HG03280 (cell line): ENCODE results near the gene ANLN.
"Not testable (repeated sequence)": the region's sequence is repeated elsewhere in the genome, so short reads cannot be mapped to it uniquely, and the experiment has no call there.

Experiments
- ATAC-seq: cut with Tn5 transposase; IDR thresholded peaks from one replicate; pipeline ENCODE4 v1.9.1; 2021; ENCODE audit warnings: mild to moderate bottlenecking, moderate library complexity; ENCODE audit not compliant: unreplicated experiment

ANLN gene

GRCh38 chr7:36460811-36461429 is 71.3 kb downstream of the ANLN start:
- ATAC-seq, result no peak

DNA sequence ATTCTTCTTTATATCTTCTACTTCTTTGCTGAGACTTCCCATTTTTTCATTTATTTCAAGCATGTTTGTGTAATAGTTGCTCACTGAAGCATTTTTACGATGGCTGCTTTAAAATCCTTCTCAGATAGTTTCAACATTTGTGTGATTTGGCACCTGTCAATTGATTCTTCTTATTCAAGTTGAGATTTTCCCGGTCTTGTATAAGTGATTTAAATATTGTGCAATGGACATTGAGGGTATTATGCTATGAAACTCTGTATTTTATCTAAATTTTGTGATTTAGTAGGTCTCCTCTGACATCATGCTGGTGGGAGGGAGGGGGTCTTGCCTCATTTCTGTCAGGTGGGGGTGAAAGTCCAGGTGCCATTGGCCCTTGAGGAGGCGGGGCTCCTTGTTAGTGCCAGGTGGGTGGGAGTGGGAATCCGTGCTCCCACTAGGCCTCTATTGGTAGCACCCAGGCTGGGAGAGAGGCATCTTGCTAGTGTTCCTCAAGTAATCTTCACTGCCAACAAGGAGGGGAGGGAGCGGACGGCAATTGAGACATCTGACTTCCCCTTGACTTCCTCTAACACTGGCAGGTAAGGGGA is 73.0 kb downstream of the ANLN start:
- no peak for ATAC-seq

- no peak for ATAC-seq
Measured at GRCh38 chr7:36464271-36464670, 74.6 kb downstream of the ANLN start.

- ATAC-seq, result not testable (repeated sequence)
Measured at GRCh38 chr7:36466001-36466400, 76.3 kb downstream of the ANLN start.

DNA sequence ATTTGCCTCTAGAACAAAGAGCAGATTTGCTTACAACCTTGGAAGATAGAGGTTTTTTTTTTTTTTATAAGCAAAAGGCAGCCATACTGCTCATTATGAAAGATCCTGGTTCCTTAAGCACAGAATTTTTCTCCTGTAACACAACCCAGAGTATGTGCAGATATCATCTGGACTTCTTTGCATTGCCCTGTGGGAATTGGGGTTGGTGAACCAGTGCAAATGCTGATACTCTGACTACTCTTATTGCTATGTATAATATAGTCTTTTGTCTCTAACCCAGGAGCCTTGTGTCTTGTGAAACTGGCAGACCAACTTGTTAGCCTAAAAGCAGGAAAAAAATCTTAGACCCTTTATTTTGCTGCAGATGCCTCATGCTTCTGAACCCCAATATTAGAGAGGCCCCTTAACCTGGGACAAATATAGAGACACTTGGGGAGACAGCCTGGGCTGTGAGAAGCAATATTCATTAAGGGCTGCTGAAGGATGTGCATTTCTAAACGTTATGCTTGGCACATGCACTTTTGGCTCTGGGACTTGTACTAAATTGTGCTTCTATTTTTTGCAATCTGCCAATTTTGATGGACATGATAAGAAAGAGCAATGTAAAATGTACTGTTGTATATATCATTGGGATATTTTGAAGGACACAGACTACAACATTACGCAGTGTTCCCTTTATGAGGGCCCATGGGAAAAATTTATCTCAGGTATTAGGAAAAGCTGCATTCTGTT is 78.9 kb downstream of the ANLN start:
- ATAC-seq, result no peak

GRCh38 chr7:36469236-36469635 is 79.6 kb downstream of the ANLN start:
- ATAC-seq, result no peak

GRCh38 chr7:36472141-36472729 is 82.6 kb downstream of the ANLN start:
- no peak for ATAC-seq

DNA sequence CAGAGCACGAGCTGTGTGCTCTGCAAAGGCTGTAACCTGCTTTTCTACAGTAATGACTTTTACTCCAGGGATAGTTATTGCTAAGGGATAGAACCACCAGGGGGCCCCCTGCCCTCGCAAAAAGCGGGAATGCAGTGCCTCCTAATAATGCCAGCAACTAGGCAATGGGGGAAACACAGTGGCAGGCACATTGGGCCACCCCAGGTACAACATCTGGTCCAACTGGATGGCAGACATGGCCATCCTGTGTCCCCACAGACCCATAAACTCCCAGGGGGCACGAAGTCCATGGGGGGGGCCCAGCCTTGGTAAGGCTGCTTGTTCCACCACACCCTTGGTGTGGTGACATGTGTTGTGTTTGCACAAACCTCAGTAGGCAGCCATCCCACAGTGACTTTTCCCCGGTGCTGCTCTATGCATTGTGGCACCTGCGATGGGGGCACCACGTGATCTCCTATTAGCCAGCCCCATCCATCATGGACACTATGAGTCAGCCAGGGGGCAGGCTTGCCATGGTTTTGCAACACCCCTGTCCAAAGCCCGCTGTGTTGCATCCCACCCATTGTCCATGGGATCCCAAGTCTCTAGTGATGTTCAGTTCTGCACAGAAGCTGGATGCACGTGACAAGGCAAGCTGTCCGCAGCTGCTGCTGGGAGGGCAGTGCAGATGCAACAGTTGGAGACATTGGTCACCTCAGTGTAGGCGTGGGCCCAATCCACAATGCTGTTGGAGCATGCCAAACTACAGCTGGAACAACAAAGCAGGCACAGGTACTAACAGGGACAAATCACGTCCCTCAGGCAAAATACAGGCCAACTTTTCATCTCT is 84.0 kb downstream of the ANLN start:
- no peak for ATAC-seq

DNA sequence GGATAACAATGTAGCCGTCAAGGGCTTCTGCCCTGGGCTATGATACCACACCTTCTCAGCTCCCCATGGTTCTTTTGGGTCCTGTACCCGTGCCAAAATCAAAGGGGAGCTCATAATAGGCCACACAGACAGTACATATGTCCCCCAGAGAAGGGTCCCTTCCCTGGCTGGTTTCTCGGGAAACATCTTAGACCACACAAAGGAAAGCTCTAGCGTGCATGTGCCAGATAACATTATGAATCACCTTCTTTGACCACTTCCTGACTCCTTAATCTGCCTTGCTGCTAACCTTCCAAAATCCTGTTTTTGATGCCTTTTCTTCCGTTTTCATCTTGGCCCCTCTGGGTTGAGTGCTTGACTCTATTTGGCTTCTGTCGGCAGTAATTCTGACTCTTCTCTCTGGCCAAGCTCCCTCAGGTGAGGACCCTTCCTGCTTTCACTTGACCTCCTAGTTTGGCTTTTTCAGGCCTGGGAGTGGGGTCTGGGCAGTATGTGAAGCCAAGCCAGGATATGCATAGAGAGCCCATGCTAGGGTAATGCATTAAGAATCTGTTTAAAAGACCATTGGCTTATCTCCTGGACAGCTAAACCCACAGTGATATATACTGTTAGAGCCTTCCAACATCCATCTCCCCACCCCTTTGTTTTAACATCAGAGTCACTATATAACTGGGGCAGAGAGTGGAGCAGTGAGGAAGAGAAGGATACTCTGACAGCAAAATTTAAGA is 84.8 kb downstream of the ANLN start:
- ATAC-seq, result no peak

DNA sequence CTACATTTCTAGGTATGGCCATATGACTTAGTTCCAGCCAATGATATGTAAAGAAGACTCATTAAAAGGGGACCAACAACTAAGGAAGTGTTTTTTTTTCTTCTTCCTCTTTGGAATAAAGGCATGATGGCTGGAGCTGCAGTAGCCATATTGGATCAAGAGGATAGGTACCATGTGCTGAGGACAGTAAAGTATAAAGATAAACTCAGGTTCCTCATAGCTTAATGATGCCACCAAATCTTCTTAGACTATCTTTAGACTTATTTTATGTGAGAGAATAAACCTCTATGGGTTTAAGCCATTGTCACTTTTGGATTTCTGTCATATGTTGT is 85.3 kb downstream of the ANLN start:
- no peak for ATAC-seq

- ATAC-seq, result no peak
Measured at GRCh38 chr7:36475381-36475780, 85.7 kb downstream of the ANLN start.

DNA sequence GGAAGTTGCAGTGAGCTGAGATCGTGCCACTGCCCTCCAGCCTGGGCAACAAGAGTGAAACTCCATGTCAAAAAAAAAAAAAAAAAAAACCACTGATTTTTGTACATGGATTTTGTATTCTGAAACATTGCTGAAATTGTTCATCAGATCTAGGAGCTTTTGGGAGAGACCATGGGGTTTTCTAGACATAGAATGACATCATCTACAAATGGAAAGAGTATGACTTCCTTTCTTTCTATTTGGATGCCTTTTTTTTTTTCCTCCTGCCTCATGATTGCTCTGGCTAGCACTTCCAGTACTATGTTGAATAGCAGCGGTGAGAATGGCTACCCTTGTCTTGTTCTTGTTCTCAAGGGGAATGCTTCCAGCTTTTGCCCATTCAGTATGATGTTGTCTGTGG is 89.1 kb downstream of the ANLN start:
- no peak for ATAC-seq

GRCh38 chr7:36483853-36484252 is 94.2 kb downstream of the ANLN start:
- ATAC-seq, result not testable (repeated sequence)

DNA sequence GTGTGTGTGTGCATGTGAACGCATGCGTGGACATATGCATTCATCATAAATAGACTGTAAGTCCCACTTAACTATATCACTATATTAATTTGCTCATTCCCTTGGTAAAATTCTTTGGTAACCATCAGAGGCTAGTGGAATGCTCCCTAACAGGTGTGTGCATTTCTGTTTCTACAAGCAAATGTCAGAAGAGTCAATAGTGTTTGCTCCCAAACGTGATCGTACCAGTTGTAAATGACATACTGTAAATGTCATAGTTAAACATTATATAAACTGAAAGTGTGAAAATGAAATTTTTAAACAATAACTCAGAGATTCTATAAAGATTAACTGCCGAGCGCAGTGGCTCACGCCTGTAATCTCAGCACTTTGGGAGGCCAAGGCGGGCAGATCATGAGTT is 94.6 kb downstream of the ANLN start:
- no peak for ATAC-seq

DNA sequence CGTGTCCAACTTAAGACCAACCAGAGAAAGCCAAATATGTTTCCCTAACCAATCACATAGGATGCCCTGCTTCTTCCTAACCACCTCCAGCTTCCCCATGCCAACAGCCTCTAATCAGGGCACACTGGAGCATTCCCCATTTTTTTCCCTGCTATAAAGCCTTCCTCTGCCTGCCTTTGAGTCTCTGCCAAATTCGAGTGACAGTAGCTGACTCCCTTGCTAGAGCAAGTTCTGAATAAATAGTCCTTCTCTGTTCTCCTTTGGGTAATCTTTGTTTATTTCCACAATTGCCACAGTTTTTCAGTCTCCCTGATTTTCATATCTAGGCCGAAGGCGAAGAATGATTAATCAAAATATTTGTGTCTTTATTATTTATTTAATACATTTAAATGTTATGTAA is 96.7 kb downstream of the ANLN start:
- no peak for ATAC-seq

GRCh38 chr7:36487756-36488336 is 98.2 kb downstream of the ANLN start:
- ATAC-seq, result no peak

DNA sequence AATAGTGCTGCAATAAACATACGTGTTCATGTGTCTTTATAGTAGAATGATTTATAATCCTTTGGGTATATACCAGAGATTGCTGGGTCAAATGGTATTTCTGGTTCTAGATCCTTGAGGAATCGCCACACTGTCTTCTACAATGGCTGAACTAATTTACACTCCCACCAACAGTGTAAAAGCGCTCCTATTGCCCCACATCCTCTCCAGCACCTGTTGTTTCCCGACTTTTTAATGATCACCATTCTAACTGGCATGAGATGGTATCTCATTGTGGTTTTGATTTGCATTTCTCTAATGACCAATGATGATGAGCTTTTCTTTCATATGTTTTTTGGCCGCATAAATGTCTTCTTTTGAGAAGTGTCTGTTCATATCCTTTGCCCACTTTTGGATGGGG is 99.0 kb downstream of the ANLN start:
- ATAC-seq, result not testable (repeated sequence)

DNA sequence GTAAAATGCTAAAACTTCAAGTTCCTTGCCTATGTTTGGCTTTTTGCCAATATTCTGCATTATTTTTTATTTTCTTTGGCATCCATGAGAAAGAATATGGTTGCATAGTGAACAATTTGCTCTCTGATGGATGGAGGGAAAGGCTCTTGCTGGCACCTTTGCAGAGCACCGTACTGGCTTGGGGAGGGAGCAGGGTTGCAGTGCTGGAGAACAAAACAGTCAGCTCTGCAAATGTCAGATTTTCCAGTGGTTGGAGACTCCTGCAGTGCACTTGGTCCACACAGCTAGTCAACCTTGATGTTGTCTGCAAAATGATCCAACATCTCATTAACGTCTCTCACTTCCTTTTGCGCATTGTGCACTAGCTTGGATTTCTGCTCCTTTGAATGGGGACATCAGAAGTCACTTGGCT is 100.8 kb downstream of the ANLN start:
- no peak for ATAC-seq

DNA sequence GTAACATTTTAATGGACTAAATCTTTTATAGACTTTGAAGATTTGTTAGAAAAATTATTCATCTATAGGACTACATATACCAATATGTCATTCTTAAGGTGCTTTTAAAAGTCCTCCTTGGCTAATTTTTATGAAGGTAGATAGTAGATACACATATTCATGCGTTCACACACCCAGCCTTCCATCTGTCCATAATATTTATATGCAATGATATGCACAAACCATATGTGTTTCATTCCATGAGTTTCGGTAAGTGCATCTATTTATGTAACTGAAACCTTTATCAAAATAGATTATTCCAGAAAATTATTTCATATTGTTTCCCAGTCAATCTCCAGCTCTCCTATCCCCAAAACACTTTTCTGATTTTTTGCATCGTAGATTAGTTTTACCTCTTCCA is 101.7 kb downstream of the ANLN start:
- ATAC-seq, result no peak

DNA sequence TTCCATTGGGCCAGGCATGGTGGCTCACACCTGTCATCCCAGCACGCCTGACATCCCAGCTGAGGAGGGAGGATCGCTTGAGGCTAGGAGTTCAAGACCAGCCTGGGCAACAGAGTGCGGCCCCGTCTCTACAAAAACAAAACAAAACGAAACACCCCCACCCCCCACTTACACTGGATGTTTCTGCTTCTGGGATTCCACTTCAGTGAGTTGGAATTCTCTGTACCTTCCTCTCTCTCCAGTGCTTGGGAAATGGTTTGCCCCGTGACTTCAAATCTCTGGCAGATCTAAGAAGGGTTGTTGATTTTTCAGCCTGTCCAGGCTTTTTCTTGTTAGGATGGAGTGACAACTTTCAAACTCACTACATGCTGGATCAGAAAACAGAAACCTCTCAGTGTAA is 106.9 kb downstream of the ANLN start:
- ATAC-seq, result no peak
